Neural crest cell (in vitro differentiated cells): Measurements from ENCODE around the gene CACNG8. TPM values are rescaled to one million over a fixed set of nuclear protein-coding genes. Genes with fewer than 3 reads are reported as not detected.
"Not testable (repeated sequence)": the region's sequence is repeated elsewhere in the genome, so short reads cannot be mapped to it uniquely, and the experiment has no call there.

ENCODE experiments used
- DNase-seq: peaks from one replicate; pipeline ENCODE4 v3.0.0; 2021; ENCODE audit warnings: low read depth, mixed read lengths, low spot score
- H3K27ac Mint-ChIP-seq: one replicate; pipeline ENCODE4 v1.8.0; 2021; ENCODE audit warnings: mild to moderate bottlenecking, mixed read lengths; ENCODE audit not compliant: unreplicated experiment
- H3K27me3 Mint-ChIP-seq: 2 replicates; pipeline ENCODE4 v1.8.0; 2021; ENCODE audit warnings: low read depth, mild to moderate bottlenecking, mixed read lengths
- H3K36me3 Mint-ChIP-seq: 2 replicates; pipeline ENCODE4 v1.8.0; 2021; ENCODE audit warnings: low read depth, mild to moderate bottlenecking, mixed read lengths
- H3K4me1 Mint-ChIP-seq: 2 replicates; pipeline ENCODE4 v1.8.0; 2021; ENCODE audit warnings: mixed read lengths
- H3K4me3 Mint-ChIP-seq: one replicate; pipeline ENCODE4 v1.8.0; 2021; ENCODE audit warnings: mild to moderate bottlenecking, mixed read lengths
- H3K9me3 Mint-ChIP-seq: 2 replicates; pipeline ENCODE4 v1.8.0; 2021; ENCODE audit warnings: mixed read lengths
- CTCF ChIP-seq: fragments of 200-600 bp; sonication (generic); conservative IDR thresholded peaks from 2 replicates; pipeline ENCODE4 v1.5.0; 2021; ENCODE audit warnings: antibody characterized with exemption, mild to moderate bottlenecking
- total RNA-seq: library from RNA; stranded (reverse); gene quantifications from 2 replicates; pipeline ENCODE4 v1.2.1, GENCODE V29; 2021

The CACNG8 gene
- total RNA-seq, 1 donor from 2014 or later = 0.33 TPM

DNA sequence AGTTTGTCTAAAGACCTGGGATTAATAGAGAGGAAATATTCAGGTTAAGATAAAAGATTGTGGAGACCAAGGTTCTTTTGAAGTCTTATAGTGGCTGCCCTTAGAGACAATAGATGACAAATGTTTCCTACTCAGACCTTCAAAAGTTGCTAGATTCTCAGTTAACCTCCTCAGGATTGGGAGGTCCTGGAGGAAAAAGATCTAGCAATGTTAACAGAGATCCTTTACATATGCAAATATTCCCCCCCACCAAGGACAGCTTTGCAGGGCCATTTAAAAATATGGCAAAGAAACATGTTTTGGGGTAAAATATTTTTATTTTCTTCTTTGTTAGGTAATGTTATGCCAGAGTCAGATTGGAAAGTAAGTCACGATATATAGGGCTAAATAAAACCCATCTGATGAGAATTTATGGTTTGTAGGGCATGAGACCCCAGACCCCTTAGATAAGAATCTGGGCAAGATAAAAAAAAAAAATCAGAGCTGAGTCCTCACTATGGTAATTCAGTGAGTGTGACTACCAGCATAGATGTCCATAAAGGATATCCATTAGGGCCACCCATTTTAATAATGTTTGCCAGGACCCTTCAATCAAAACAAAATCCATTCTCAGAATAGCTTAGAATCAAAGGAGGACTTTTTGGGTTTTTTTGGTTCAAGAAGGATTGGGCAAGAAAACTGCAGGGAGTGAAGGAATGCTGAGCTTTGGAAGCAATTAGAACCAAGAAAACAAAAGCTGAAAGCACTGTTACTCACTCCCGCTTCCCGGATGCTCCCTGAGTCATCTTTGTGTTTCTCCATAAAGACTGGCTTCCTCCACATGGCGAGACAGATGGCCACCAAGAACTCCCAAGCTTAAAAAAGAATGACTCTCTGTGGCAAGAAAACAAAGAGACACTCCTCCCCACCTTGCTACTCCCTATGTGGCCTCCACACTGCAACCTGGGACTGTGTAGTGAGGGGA, 72.8 kb downstream of the CACNG8 start:
- Mint-ChIP-seq H3K4me1 (peaks cover 13% of the 10 kb centered on the region), H3K9me3 (peaks cover 2% of the 10 kb centered on the region), H3K27me3 (peaks cover 16% of the 10 kb centered on the region), H3K27ac (peak overlapping the region; percentile 84), H3K4me3 (no peak overlapping the region), H3K36me3 (no peaks in the 10 kb centered on the region)
- no peak for TF ChIP-seq CTCF
- DNase-seq = no peak

GRCh38 chr19:54036542-54036941, 73.8 kb downstream of the CACNG8 start:
- not testable (repeated sequence) for H3K27me3 Mint-ChIP-seq, H3K36me3 Mint-ChIP-seq, H3K27ac Mint-ChIP-seq, DNase-seq, H3K9me3 Mint-ChIP-seq, H3K4me3 Mint-ChIP-seq
- H3K4me1 Mint-ChIP-seq = peaks cover 13% of the 10 kb centered on the region

Other genes with a start within 250 kb of the CACNG8 start
- not detected in 2 replicates for gene NLRP12, start 138.6 kb upstream of the CACNG8 start, total RNA-seq
- 15.0 and 19.1 TPM in 2 replicates for gene MYADM, start 95.1 kb upstream of the CACNG8 start, total RNA-seq
- 0.55 and 0.65 TPM in 2 replicates for gene PRKCG, start 80.7 kb upstream of the CACNG8 start, total RNA-seq
- gene CACNG7, start 53.7 kb upstream of the CACNG8 start, total RNA-seq = 25.3 and 26.4 TPM in 2 replicates
- 0.77 and 0.82 TPM in 2 replicates for gene CACNG6, start 28.7 kb downstream of the CACNG8 start, total RNA-seq
- gene VSTM1, start 101.0 kb downstream of the CACNG8 start, total RNA-seq = not detected in 2 replicates
- not detected in 2 replicates for gene TARM1, start 118.4 kb downstream of the CACNG8 start, total RNA-seq
- gene OSCAR, start 137.9 kb downstream of the CACNG8 start, total RNA-seq = not detected in 2 replicates
- 131 and 162 TPM in 2 replicates for gene NDUFA3, start 139.9 kb downstream of the CACNG8 start, total RNA-seq
- gene TFPT, start 152.7 kb downstream of the CACNG8 start, total RNA-seq = 24.5 and 26.8 TPM in 2 replicates
- 94.8 and 104 TPM in 2 replicates for gene PRPF31, start 152.8 kb downstream of the CACNG8 start, total RNA-seq
- gene CNOT3, start 174.8 kb downstream of the CACNG8 start, total RNA-seq = 87.6 and 95.5 TPM in 2 replicates
- gene LENG1, start 196.8 kb downstream of the CACNG8 start, total RNA-seq = 5.1 and 5.9 TPM in 2 replicates
- gene TMC4, start 210.2 kb downstream of the CACNG8 start, total RNA-seq = 0.28 TPM in 1 of 2 replicates, not detected in the other
- gene MBOAT7, start 226.6 kb downstream of the CACNG8 start, total RNA-seq = 74.2 and 76.5 TPM in 2 replicates
- 66.2 and 67.9 TPM in 2 replicates for gene TSEN34, start 228.4 kb downstream of the CACNG8 start, total RNA-seq
- gene RPS9, start 237.9 kb downstream of the CACNG8 start, total RNA-seq = 1,439 and 1,464 TPM in 2 replicates